GM18502 (cell line): ENCODE data around the gene MAPKAP1.
A peak's percentile ranks its signal among the peaks of the same experiment; 100 is the strongest.

Experiments
- ATAC-seq: cut with Tn5 transposase; IDR thresholded peaks from one replicate; pipeline ENCODE4 v1.9.1; 2021; ENCODE audit warnings: mild to moderate bottlenecking; ENCODE audit not compliant: unreplicated experiment, poor library complexity

MAPKAP1 gene

DNA sequence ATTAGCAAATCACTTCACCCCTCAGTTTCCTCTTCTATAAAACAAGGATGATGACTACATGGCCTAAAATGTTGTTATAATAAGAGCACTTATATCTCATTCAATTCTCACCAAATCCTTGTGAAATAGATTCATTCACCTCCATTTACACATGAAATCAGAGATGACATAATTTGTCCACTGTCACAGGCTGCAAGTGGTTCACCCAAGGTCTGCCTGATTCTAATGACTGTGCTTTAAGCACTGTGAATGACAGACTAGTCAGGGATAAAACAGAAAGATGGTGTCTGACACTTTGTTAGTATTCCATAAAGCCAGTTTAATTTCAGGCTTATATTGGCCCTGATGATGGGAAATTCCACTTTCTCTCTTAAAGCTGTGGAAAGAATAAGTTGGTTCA, 209.5 kb downstream of the MAPKAP1 start:
- no peak for ATAC-seq

DNA sequence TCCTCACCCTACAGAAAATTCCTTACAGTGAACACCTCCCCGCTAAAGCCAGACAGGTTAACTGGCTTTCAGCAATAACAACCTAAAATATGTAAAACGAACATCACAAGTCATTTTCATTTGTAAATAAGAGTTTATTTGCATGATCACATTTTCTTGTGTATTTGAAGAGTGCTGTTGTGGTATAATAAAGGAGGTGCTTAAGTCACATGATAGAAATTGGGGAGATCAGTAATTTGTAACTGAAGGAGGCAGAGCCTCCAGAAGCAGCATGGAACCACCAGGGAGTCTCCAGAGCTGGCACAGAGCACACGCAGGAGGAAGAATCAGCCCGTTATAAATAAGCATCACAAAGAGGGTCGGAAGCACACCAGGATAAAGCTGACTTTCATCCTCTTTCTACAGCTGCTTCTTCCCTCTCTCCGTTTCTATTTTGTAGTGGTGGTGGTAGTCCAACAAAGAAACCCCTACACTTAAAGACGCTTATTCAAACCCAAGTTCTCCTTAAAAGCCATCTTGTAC, 210.6 kb downstream of the MAPKAP1 start:
- ATAC-seq, result no peak

DNA sequence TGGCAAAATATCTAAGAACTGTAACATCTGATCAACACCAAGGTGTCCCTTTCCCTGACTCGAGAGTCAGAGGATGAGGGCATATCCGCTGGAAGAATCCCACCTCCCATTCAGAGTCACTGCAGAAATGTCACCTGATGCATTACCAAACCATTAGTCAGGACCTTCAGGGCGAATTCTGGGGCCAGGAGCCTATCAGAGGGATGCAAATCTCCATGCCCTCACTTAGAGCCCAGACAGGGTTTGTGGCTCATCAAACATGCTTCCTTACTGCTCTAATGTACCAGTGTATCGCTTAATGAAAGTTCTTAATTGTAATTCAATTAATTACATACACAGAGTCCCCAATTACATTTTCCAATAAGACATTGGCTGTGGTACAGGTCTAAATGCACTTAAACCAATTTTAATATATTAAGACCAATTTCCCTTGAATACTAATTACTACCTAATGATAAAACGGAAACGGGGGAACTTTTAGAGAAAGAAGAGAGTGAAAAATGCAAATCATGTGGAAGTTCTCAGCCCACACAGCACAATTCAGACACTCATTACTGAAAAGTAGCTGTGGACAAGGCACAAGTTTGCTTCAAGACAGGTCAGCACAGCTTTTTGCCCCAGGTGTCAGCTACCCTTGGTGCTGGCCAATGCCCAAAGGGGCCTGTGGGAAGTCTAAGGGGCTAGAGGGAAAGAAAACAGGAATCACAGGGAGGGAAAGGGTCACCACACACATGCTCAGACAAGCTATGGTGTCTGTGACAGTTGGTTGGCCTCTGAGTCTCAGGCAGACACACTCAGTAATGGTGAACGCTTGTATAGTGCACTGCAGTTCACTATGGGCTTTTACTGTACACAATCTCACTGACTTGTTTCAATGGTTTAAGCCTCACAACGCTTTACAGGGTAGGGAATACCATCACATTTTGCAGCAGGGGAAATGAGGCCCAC, 211.6 kb downstream of the MAPKAP1 start:
- peak; percentile 69 for ATAC-seq

DNA sequence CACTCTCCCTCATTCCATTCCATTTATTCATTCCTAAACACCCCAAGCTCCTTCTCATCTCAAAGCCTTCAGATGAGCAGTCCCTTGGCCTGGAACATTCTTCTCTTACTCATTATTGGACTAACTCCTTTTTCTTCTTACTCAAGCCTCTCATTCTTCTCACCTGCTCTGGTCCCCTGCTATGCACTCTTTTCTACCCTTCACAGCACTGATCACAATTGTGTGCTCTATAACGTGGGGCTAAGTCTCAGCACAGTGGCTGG, 212.4 kb downstream of the MAPKAP1 start:
- ATAC-seq, result no peak

DNA sequence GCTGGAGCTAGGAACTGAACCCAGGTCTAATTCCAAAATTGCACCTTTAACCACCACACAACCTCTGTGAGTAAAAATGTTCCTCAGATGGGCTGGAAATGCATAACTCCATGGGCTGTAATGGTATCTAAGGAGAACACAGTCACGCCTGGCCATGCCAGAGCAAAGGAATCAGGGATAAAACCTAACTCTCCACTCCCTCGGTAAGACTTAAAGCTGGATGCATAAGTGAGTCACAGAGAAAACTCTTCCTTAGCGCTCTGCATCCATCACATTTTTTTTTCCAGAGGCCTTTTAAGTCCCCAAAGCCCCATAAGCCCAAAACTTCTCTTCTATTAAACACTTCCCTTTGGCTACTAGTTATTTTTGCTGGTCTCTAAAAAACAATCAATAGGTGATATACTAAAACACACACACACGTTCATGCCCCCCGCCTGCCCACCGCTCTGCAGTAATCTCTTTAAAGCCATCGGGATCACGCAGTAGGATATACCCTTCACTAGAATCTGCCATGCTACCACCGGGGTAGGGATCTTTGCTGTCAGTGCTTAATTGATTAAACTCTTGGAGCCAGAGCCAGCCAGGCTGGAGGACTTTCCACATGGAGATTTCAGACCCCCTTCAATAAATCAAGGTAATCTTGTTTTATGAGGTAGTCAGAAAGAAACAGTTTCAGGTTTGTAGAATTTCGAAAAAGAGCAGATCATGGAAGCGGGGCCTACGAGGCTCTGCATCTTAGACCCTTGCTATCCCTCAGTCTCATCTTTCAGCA, 212.9 kb downstream of the MAPKAP1 start:
- no peak for ATAC-seq

DNA sequence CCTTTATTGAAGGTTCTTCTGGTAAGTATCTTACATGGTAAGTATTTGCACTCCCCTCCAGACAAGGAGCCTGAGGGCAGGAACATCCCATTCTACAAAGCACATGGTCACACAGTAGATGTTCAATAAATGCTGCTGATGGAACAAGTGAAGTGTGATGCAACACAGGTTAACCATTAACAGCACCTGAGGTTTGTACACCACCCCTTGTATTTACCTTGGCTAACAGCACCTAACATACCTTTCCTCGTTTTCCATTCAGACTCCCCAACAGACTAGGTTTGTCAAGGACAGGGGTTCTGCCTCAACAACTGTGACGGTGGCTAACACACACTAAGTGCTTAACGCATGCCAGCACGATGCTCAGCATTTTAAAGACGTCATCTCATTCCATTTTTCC, 213.6 kb downstream of the MAPKAP1 start:
- no peak for ATAC-seq

DNA sequence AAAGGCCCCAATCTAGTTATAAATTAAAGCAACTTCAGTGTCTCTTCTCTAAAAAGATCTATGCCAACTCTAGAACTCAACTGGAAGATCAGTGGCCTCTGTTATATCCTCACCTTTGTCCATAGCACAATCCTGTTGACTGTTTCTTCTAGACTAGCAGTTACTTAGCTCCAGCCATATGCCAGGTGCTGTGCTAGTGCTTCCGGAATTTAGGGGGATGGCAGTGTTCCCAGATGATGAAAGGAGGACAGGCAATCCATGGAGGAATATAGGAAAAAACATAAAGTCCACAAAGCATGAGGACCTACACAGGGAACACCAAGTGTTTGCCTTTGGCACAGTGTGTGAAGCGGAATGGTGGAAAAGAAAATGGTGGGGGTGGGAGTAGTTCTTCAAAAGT, 214.3 kb downstream of the MAPKAP1 start:
- no peak for ATAC-seq

DNA sequence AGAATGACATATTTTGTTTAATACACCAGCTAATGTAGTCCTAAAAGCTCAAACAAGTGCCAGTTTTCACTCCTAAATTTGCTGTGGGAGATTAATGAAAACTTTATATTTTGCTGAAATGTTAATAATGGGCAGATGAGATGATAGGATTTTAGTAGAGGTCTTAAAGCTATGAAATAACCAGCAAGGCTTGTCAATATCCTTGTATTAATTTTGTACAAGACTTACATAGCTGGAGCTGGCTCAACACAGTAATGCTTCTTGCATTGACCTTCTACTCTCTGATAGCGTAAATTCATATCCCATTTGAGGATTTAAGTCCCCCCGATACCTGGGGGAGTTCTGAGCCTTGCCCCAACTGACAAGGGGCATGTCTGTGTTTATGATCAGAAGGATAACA, 219.2 kb downstream of the MAPKAP1 start:
- no peak for ATAC-seq

DNA sequence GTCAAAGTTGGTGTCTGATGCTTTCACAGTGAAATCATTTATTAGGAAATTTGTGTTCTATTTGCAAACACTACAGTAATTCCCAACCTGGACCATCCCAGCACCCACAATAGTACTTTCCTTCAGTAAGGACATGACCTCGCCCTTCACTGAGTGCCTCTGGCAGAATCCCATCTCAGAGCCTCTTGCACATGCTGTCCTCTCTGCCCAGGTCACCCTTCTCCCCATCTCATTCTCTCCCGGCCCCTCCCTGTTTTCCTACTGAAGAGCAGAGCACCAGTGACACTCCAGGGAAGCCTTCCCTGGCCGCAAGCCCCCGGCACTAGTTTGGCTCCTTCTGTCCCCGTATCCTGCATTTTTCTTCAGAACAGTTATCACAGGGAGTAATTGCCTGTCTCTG, 220.4 kb downstream of the MAPKAP1 start:
- ATAC-seq, result no peak

DNA sequence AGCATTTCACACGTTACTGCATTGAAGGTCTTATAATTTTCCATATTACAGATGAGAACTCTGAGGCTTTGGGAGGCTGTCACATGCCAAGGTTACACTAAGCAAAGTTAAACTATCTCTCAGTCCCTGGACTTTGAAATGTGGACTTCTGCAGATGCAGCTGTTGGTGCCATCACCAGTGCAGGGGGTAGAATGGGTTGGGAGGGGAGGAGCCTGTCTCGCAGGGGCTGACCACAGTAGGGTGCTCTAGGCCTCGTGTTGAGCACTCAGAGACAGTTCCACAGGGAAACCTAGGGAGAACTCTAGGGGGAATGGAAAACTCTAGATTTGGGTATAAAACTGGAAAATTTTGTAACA, 220.9 kb downstream of the MAPKAP1 start:
- no peak for ATAC-seq

DNA sequence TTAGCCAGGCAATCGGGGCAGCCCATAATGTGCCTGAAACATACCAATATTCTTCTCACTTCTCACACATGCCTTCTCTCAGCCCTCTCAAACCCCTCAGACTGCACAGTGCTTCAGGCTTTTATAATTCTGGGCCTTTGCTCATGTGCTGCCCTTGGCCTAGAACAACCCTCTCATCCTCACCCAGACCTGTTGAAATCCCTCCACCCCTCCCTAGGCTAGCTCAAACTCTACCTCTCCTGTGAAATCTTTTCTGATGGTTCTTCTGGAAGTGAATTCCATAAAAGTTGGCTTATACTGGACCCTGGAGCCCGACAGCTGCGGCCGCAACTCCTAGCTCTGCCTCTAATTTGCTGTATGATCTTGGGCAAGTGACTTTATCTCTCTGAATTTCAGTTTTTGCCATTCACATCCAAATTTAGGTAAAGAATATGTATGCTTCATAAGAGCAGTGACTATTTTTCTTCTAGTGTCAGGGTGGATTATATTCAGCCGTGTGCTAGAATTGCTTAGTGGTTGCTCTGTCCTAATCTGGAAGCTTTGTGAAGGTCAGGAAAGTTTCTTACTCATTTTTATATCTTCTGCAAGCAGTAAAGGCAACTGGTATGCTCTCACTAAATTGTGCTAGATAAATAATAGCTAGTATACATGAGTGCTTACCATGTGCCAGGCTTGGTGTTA, 221.4 kb downstream of the MAPKAP1 start:
- ATAC-seq, result no peak

DNA sequence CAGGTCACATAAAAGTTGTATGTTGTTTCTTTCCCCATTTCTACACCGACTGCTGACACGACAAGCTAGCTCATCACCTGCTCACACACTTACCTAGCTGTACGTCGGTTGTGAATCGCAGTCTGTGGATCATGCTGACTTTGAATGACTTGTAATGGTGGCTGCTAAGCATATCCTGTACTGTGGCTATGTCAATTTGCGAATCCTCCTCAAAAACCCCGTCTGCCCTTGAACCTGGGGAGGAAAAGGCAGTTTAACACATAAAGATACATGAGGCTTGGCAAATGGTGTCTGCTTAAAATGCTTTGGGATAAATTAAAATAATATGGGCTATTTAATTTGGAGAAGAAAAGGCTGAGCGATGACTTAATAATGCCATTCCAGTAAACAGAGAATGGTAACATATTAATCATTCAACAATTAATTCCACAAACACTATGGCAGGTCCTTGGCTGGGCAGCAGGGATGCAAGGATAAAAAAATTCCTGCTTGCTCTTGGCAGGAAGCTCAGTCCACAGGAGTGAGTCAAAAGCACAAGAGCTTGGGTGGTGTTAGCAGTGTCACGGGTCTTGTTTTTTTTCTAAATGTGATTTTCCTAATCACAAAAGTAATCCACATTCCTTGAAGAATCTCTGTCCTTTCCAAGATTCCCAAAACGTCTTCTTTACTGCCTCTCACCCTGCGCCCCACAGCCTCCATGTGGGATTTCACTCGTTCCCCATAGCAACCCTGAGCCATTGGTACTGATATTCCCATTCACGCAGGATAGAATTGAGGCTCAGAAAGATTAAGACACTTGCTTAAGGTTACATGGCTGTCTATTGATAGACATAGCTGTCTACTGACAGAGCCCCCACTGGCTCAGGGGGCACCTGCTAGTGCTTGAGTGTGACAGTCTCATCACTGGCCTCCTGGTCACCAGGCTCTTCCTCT, 222.4 kb downstream of the MAPKAP1 start:
- no peak for ATAC-seq

DNA sequence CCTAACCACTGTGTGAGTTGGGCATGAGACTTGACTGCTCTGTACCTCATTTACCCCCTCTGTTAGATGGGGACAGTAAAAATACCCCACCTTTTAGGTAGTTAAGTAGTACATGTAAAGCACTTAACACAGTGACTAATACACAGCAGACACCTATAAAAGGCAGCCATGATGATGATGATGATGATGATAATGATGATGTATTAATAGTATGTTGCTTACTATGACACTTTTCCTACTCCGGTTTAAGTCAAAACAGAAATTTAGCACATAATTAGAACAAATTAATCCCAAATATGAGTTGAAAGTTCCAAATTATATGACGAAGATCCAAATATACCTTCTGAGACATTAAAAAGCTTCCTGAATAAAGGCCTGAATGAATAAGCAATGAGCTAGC, 223.3 kb downstream of the MAPKAP1 start:
- no peak for ATAC-seq

DNA sequence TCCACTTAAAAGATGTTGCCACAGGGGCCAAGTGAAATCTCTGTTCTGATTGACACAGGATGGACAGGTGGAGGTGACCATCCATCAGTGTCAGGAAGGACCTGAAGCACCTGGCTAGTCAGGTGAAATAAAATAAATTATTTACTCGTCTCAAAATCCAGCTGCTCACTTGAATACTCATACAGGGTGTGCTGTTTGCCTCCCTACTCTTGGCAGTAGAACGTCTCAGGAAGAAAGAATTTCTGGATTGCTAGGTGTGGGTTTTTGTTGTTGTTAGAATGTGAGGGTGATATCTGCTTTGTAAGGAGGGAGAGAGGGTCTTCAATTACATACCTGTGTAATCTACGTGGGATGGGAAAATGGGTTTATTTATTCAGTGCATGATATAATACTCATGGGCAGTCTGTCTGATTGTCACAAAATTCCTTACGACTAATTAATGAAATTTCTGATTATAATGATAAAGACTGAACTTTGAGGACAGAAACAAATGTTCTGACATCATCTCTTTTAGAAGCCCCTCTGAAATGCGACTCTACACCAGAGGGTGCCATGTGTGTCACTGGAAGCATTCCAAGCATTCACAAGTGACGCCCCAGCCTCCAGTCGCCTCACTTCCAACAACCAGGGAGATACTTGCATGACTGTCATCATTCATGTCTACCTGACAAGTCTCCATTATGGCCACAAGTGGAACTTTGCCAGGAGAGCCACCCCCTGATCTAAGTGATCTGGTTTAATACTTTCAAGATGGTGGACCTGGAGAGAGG, 227.0 kb downstream of the MAPKAP1 start:
- ATAC-seq, result no peak

DNA sequence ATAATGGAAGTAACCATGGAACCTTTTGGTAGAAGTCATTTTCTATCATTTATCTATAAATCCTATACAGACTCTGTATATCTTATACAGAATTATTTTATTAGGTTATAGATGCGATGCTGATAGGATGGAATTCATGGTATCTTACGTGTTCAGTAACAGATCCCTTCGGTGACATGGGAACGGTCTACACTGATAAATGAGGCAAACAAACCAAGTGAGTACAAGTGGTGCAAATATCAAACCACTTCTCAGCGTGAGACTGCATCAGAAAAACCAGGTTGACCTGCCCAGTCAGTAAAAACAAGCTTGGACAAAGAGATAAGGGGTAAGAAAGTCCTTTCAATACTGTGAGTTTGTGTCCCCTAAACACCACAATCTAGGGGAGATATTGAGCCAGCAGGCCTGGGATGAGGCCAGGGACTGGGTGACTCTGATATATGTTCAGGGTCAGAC, 229.9 kb downstream of the MAPKAP1 start:
- ATAC-seq, result no peak

DNA sequence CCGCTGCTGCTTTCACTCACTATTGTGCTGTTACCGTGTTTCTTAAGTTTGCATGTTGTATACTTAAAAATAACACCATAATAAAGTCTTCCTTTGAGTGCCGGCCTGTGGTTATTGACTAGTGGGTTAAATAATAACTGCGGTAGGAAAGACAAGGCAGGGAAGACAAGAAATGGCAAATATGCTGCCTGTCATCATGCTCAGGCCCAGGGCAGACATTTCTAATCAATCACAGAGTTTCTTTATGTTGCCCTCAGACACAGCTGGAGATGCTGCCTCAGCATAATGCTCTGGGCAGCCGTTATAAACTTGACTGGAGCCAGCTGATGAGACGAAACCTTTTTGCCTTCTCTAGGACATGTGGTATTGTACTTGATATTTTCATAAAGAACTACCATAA, 230.4 kb downstream of the MAPKAP1 start:
- ATAC-seq, result no peak

DNA sequence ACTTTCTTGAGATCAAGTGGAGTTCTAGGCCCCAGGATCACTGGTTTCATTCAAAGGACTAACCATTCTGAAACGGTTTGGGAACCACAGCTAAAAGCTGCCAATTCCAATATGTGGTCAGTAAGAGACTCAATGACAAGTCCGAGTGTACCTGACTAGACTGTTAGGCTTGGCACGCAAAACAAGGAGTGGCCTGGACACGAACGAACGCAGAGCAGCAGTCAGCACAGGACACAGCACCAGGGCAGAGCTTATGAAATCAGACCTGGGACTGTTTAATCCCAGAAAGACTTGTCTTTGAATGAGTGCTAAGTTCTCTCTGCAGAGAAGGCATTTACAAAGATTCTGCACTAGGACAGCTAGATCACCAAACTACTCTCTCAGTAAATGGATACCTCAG, 231.6 kb downstream of the MAPKAP1 start:
- ATAC-seq, result no peak

DNA sequence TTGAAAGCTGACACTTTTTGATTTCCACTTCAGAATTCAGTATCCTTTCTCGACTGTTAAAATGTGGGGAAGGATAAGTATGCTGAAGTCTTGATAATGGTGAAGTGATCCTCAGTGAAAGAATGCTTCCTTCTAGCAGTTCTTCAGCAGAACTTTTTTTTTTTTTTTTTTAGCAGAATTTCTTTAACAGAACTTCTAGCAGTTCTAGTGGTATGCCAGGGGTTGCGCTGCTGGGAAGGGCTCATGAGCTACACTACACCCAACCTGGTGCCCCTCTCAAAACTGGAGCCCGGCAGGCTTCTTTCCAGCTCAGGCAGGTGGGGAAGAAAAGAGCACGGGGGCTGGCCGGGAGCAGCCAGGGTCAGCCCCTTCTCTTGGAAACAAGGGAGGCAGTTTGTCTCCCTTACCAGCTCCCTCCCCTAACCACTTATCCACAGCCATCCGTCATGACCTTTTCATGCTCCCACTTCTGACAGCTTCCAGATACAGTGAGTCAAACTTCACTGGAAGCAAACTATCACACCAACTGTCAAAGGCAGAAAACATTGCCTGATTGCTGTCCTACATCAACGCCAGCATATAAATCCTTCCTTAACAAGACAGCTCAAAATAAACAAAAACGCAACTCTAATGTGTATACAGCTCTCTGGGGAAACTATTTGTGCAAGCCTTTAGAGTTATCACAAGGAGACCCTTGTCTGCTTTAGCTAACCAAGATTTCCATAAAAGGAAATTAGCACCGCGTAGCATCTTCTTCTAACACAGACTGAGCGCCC, 233.9 kb downstream of the MAPKAP1 start:
- ATAC-seq, result no peak

DNA sequence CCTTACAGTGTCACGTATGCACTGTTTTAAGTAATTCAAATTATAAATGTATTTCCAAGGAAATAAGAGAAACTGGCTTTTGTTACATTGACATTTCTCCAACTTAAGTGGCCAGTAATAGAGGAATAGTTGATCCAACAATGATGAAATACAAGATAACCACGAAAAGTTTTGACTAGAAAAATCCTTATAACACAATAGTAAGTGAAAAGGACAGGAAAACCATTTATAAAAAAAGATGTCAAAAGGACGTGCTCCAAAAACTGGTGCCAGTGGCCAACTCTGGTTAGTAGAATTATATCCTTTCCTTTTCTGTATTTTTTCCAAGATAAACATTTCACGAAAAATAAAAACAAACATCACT, 234.5 kb downstream of the MAPKAP1 start:
- ATAC-seq, result no peak
